AG09309 (cell line): ENCODE results near the gene LRRC1.

Source experiments
- DNase-seq: peaks from one replicate; pipeline ENCODE4 v3.0.0-alpha.2; 2010; ENCODE audit warnings: low read depth
- H3K4me3 ChIP-seq: 2 replicates; pipeline ENCODE4 v1.5.1; 2011; ENCODE audit warnings: mild to moderate bottlenecking, low read depth, low read length, moderate library complexity; ENCODE audit not compliant: control insufficient read depth
- CTCF ChIP-seq: IDR thresholded peaks from 2 replicates; pipeline ENCODE4 v1.5.1; 2011; ENCODE audit warnings: mild to moderate bottlenecking, low read depth, low read length, inconsistent platforms; ENCODE audit not compliant: insufficient read depth, control insufficient read depth; ENCODE audit errors: missing control alignments

Gene LRRC1

GRCh38 chr6:53926505-53926904 lies 131.7 kb downstream of the LRRC1 start:
- no peak for TF ChIP-seq CTCF
- no peak overlapping the region for H3K4me3 ChIP-seq
- DNase-seq: no peak

GRCh38 chr6:53928641-53929040 lies 133.8 kb downstream of the LRRC1 start:
- DNase-seq: no peak
- no peak for TF ChIP-seq CTCF
- H3K4me3 ChIP-seq: no peak overlapping the region

GRCh38 chr6:53929041-53929820 lies 134.4 kb downstream of the LRRC1 start:
- DNase-seq: no peak
- H3K4me3 ChIP-seq: no peak overlapping the region
- TF ChIP-seq CTCF: no peak

- no peak for TF ChIP-seq CTCF
- DNase-seq: no peak
- no peak overlapping the region for H3K4me3 ChIP-seq
Measured at GRCh38 chr6:53929821-53930120, 135.0 kb downstream of the LRRC1 start.

GRCh38 chr6:53930330-53930729 lies 135.5 kb downstream of the LRRC1 start:
- DNase-seq: no peak
- no peak overlapping the region for H3K4me3 ChIP-seq
- no peak for TF ChIP-seq CTCF

- DNase-seq: no peak
- no peak for TF ChIP-seq CTCF
- no peak overlapping the region for H3K4me3 ChIP-seq
Measured at GRCh38 chr6:53931086-53931485, 136.3 kb downstream of the LRRC1 start.
